HG03108 (cell line): Measurements from ENCODE around the gene COL20A1.
A peak's percentile ranks its signal among the peaks of the same experiment; 100 is the strongest.

Source experiments
- ATAC-seq: cut with Tn5 transposase; IDR thresholded peaks from one replicate; pipeline ENCODE4 v1.9.1; 2021; ENCODE audit warnings: moderate library complexity; ENCODE audit not compliant: unreplicated experiment

Gene COL20A1

DNA sequence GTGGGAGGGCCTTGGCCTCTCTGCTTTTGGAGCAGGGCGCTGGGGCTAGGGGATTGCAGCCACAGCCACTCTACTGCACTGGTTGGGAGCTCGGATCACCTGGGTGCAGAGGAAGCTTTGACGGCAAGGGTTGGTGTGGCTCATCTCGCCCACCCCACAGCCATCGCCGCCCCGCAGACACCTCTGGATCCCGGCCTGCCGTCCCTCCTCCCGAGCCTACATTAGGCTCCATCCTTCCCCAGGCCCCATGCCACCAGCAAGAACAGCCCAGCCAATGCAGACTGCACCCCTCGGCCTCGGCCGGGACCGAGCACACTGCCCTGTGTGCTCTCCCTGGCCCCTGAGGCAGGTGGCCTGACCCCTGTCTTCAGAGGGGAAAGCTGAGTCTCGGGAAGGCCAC is 32.5 kb upstream of the COL20A1 start:
- no peak for ATAC-seq

DNA sequence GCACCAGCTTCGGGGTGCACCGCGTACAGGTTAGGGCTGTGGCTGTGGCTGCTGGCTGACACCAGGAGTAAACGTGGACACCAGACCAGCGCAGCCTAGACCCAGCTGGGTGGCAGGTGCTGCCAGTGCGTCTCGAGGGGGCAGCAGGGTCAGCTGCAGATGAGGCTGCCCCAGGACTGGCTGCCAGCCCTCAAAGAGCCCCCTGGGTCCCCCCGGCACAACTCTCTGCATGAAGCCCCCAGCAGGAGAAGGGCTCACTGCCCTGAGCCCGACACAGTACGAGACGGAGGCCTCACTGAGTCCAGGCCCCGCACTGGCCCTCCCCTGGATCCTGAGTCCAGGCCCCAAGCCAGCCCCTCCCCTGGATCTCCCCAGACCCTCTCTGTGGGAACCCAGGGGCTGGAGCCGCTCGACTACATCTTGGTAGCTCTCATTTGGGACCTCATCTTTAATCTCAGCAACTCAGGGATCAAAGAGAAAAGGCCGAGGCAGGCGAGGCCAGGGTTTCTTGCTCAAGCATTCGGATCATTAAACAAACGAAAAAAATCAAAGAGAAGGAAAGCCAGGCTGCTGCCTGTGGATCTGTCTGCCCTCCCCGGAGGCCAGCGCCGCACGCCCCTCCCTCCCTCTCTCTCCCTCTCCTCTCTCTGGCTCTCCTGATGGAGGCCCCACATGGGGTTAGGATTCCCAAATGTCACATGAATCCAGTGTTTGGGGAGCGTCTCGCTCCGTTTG is 31.8 kb upstream of the COL20A1 start:
- no peak for ATAC-seq

DNA sequence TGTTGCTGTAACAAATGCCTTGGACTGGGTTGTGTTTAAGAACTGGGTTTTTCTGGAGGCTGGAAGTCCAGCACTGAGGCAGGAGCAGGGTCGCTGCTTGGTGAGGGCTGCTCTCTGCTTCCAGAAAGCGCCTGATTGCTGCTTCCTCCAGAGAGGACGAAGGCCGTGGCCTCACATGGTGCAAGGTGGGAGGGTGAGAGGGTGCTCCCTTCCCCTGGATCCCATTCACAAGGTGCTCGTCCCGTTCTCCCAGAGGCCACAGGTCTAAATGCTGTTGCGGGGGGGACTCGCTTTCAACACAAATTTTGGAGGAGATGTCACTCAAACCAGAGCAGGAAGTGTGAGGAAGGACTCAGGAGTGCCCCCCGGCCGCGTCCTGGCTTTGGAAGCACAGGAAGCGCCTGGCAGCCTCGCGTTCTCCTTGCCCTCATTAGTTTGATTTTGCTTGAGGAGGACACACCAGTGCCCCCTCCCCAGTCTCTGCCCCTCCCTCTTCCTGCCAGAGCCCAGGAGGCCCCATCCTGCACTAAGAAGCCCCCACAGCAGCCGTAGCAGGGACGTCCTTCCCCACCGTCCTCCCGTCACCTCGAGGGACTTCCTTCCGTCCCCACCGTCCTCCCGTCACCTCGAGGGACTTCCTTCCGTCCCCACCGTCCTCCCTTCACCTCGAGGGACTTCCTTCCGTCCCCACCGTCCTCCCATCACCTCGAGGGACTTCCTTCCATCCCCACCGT is 31.0 kb upstream of the COL20A1 start:
- ATAC-seq: no peak

DNA sequence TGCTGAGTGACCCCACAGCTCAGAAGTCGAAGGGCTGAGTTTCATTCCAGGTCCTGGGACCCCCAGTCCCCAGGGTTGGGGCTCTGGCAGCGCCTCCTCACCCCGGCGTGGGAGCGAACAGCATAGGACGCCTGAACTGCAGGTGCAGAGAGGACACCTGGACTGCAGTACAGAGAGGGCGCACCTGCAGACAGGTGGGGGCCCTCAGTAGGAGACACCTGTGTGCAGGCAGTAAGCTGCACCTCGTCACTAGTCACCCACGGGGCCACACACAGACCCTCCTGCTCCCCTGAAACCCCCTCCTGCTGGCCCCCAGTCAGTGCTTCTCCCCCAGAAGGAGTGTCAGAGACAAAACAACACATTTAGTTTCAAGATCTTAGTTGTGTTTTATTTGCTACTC is 30.1 kb upstream of the COL20A1 start:
- ATAC-seq: no peak

DNA sequence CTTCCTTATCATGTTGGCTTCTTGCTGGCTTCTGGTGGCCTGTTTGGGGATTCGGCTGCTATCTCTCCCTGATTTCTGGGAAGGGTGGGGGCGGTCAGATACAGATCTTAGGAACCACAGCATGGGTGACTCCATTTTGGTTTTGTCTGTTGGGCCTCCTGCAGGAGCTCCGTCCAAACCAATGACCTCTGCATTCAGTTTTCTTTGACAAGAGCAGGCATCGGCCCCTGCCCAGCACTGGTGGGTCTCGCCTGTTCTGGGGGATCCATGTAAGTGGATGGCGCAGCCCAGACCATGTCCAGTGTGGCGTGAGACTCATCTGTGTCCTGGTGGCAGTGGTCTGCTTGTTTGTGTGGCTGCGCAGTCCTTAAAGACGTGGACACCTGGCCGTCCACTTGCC is 29.0 kb upstream of the COL20A1 start:
- no peak for ATAC-seq

DNA sequence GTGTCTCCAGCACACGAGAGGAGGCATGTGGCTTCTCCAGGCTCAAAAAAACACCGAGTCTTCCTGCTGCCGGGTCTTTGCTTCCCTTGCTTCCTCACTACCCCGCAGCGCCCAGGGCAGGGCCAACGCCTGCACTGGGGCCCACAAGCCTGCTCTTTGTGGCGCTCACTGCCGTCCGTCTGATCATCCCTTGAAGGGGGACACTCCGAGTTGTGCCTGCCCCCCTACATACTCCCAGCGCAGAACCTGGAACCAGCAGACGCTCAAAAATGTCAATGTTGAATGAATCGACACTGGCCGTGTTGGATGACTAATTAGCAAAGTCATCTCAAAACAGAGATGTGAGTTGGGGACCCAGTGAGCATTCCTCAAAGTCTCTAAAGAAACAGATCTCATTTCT is 28.5 kb upstream of the COL20A1 start:
- ATAC-seq: no peak

DNA sequence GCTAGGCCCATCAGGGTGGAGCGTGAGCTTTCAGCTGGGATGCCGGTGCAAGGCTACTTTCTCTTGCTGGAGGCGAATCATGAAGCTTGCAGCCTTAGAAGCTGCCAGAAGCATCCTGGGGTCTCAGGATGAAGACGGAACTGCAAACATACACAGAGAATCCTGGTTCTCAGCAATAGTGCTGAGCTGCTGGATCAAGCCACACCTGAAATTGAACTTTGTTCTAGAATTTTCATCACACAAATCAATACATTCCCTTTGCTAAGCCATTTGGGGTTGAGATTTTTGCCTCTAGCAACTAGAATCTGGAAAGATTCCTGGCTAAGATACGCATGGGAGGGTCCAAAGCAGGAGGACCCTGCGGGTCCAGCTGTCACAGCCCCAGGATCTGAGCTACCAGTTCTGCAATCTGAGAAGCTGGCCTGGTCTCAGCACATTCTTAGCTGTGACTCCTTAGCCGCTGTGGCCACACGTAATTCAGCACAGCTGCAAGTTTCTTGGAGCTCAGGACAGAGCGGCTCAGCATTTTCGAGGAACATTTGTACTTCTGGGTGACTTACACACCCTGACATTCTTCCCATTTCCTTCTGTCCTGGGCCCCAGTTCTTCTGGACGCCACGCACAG is 27.0 kb upstream of the COL20A1 start:
- no peak for ATAC-seq

DNA sequence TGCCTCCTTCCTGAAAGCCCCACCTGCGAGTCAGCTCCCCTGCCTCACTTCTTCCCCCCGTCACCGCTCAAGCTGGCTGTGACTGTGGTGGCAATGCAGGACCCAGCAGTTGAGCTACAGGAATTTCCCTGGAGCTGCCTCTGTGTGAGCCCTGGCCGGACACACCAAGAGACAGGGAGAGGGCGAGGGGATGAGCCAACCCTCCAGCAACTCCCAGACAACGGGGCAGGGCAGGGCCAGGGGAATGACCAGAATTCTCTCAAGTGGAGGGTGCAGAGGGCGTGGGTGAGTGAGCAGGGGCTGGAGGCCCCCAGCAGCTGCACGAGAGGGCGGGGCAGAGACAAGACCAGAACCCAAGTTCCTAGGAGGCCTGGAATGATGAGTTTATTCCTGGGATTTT is 25.3 kb upstream of the COL20A1 start:
- ATAC-seq: no peak

DNA sequence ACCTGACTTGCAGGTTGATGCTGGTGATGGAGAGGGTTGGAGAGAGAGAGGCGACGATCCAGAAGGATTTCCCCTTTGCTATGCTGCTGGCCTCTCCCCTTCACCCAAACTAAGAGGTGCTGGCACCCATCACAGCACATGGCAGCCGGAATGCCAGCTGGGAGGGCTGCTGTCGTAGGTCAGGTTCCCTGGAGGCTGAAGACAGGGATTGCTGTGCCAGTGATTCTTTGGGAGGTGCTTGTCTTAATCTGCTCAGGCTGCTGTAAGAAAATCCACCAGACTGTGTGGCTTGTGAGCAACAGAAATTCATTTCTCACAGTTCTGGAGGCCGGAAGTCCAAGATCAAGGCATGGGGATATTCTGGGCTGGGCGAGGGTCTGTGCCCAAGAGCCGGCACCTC is 24.7 kb upstream of the COL20A1 start:
- no peak for ATAC-seq

DNA sequence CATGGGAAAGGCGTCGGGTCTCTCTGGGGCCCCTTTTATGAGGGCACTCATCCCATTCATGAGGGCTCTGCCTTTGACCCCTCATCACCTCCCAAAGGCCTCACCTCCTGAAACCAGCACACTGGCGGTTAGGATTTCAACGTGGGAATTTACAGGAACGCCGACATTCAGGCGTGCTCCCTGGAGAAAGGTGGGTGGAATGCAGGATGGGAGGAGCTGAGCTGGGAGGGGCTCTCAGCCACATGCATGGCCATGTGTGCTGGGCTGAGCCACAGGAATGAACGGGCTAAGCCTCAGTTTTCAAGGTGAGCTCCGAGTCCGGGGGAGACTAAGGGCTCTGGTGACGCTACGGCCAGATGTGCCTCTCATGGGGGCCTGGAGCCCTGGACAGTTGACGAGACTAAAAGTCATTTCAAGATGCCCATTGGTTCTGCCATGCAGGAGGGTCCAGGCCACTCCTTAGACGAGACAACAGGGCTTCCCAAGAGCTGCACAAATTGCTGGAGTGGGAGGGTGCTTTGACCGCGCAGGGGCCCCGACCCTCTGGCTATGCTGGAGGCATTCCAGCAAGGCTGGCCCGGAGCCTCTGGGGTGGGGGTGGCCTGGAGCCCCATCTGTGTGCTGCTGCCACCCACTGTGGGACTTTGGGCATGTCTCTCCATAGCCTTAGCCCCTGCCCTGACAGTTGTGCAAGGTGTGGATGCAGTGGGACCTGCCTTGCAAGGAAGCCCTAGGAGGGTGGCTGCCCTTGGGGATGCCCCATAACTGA is 24.1 kb upstream of the COL20A1 start:
- no peak for ATAC-seq

DNA sequence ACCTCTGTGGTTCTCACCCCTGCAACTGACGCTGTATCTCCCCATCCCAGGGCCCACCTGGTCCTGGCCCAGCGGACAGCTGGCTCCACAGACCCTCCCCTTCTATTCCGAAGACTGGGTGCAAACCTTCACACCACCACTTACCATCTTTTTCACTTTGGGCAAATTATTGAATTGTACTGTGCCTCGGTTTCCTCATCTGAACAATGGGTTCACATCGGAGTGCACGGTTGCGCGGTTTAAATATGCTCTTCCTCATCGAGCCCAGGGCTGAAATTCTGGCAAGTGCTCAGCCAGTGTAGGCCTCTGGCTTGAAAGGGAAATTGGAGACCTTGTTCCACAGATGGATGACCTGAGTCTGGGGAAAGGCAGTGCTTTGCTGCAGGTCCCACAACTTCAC is 23.3 kb upstream of the COL20A1 start:
- ATAC-seq: no peak

DNA sequence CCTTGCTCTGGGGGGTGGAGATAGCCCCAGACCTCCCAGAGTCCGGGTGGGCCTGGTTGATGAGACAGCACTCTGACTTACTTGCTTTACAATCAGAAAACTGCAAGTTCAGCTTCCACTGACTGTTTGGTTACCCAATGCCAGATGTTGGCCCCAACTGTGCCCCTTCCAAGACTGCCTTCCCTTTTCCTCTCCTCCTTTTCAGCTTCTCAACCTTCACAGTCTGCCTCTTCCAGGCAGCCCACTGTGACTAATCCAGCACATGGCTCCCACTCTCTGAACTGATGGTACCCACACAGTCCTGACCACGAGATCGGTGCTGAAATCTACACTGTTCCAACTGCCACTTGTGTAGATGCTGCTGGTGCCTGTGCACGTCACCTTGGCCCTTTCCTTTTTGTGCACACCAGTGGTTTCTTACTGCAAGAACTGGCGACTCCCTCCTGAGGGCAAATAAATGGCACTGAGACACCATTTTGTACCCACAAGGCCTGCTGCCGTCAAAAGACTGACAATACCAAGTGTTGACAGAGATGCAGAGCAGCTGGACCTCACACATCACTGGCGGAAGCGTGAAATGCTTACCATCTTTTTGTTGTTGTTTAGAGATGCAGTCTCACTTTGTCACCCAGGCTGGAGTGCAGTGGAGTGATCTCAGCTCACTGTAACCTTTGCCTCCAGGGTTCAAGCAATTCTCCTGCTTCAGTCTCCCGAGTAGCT is 22.2 kb upstream of the COL20A1 start:
- no peak for ATAC-seq

DNA sequence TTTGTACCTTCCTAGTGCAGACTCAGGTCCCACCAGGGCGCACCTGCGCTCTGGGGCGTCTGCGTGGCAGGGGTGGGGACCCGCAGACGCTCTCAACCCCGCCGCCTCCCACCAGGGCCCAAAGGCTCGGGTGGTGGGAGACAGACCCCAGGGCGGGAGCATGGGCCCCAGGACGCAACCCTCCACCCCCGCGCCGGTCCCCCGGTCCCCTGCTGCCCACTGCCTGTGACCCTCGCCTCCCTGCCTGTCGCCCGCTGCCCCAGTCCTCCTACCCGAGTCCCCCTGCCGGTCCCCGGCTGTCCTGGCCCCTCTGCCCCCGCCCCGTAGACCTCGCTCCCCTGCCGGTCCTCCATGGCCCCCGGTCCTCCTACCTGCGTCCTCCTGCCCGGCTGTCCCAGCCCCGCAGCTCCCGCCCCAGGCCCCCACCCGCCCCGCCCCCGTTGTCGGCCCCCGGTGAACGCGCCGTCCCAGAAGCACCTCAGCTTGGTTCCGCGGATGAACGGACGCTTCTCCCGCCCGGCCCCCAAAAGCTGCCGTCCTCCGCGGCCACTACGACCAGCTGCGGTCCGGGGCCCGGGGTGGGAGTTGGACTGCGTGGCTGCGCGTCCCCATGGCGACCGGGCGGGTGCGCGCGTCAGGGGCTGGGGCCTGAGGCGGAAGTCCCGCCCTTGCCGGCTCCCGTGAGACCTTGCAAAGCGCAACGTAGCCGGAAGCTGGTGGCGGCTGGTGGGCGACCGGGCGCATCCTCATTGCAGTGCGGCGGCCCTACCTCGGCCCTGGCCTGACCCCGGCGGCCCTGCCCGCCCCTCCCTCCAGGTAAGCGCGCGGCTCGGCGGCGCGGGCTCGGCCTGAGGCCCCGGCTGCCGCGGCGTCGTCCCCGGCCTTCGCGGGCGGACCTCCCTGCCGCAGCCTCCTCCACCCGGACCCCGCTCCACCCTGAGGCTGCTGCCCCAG is 20.6 kb upstream of the COL20A1 start, which contains the start of gene ARFGAP1:
Gene ARFGAP1 (plus strand): TSS at position 709 of the 954 bp plus-strand sequence. CDS start 2,768 bp downstream, outside the sequence.
- ATAC-seq: peak; percentile 92

DNA sequence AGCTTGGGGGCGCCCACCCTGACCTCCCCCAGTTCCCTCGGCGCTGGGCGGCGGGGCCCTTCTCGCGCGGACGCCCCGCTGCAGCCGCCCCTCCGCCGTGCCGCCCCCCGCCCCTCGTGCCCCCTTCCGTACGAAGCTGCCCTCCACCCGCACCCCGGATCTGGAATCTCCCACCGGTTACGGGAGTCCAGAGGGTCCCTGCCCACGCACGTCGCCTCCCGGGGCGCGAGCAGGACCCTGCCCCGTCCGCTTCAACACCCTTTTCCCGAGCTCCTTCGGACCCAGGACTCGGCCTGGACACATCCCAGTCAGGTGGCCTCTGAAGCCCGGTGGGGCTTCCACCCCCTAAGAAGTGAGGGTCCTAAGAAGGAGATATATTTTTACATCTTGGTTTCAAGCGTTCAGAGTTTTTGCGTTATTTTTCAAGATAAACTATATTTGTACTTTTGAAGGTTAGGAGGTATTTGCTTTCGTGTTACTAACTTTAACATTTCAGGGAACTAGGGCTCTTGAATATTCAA is 19.9 kb upstream of the COL20A1 start:
- ATAC-seq: no peak

DNA sequence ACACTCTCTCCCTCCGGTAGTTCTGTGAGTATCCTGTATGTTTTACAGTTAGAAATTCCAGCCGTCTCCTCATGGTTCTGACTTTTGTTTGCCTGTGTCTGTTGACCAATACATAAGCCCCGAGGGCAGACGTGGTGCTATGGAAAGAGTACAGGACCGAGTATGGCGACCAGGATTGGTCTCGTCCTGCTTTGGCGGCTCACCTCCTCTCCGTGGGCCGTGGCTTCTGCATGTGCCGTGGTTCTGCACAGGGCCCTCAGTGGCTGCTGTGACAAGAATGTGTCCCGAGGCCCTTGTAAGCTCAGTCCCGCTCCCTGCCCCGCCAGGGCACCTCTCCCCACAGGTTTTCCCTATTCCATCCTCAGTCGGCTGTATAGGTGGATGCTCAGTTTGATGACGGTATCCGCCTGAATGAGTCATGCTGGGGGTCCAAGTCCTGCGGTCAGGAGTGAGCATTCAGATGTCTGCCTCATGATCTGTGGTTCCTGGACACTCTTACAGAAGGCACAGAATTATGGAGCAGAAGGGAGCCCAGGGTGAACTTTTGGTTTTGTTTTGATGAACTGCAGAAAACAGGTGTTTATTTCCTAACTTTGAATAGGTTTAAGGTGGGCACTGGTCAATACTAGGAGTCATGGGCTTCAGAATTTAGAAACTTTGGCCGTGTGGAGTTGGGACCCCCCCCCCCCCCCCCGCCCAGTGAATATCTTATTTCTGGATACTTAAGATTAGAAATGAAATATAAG is 19.2 kb upstream of the COL20A1 start:
- ATAC-seq: no peak

DNA sequence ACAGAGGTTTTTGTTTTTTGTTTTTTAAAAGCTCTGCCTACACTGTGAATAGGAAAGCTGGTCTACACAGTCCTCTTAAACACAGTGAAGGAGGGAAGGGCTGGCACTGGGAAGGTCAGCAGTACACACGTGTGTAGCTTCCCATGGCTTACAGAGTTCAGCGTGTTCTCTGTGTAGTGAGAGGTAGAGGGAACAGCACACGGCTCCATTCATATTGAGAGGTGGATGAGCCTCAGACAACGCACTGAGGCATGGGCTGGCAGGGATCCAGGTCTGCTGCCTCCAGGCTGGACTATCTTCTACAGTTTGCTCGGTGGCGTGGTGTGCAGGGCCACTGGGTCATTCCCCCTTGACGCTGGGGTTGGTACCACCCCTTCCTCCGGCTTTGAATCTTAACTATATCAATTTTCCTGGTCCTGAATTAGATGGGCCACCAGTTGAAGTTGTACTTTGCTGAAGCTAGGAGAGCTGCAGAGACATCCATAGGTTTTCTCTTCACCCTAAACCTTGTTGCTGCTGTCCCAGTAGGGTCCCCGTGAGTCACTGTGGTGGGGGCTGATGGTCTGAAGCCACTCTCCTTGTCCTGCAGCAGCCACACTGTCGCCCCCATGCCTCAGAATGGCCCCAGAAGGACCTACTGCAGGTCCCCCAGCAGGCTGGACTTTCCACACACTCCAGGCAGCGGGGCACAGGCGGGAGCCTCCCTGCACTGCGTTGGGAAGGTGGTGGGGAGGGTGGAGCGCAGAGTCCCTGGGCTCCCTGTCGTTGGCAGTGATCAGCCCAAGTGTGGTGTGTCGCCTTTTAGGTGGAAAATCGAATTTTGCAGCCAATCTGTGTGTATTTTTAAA is 18.4 kb upstream of the COL20A1 start:
- ATAC-seq: no peak

DNA sequence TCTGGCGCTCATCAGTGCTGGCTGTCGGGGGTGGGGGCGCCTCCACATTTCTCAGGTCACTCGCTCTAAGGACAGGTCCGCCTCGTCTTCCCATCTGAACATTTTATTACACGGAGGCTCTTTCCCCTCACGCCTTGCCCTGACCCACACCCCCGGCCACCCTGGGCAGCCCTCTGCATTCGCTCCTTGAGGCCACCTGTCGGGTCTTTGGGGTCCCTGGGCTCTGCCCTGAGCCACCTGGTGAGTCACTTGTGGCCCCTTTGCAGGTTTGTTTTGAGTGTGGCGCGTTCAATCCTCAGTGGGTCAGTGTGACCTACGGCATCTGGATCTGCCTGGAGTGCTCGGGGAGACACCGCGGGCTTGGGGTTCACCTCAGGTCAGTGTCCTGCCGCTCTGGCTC is 17.2 kb upstream of the COL20A1 start:
- ATAC-seq: no peak

DNA sequence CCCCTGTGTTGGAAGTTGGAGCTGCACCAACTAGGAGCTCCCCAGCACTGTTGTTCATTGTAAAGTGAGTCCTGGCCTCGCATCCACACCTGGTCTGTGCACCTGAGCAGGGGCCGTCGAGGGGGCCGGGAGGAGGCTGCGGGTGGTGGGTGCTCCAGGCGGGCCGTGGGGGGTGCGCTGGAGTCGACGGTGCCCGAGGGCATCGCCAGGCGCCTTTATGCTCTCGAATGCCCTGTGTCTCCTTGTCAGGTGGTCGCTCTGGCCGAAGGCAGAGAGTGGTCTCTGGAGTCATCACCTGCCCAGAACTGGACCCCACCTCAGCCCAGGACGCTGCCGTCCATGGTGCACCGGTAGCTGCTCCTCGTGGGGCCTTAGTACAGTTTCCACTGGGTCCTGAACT is 16.0 kb upstream of the COL20A1 start:
- no peak for ATAC-seq
